Stimulated activated naive B cell treated with anti-CD40 and anti-IgM and Interleukin-4, amounts not matched to agents 10 μg/mL and 1 μg/mL and 100 μg/mL, for 72 hours (primary cell): ENCODE measurements around the gene RXRA.

Experiments used
- ATAC-seq, 2 donors: fragments of 150-1000 bp; cut with Tn5 transposase; replicated peaks; 2 replicates each; pipeline ENCODE4 v1.10.0; 2021; ENCODE audit warnings: moderate library complexity in 1 of 2
- DNase-seq: peaks from one replicate; pipeline ENCODE4 v3.0.0; 2021
- H3K27ac Mint-ChIP-seq: one replicate; pipeline ENCODE4 v1.8.0; 2022; ENCODE audit warnings: mild to moderate bottlenecking, mixed read lengths
- H3K27me3 Mint-ChIP-seq, 2 donors: one replicate each; pipeline ENCODE4 v1.8.0; 2022; ENCODE audit warnings: mixed read lengths in 2 of 2
- H3K36me3 Mint-ChIP-seq, 2 donors: one replicate each; pipeline ENCODE4 v1.8.0; 2022; ENCODE audit warnings: mixed read lengths in 2 of 2, mild to moderate bottlenecking in 1 of 2
- H3K4me1 Mint-ChIP-seq, 2 donors: one replicate each; pipeline ENCODE4 v1.8.0; 2022; ENCODE audit warnings: mixed read lengths in 2 of 2, mild to moderate bottlenecking in 1 of 2
- H3K4me3 Mint-ChIP-seq, 2 donors: one replicate each; pipeline ENCODE4 v1.8.0; 2022; ENCODE audit warnings: mild to moderate bottlenecking in 2 of 2, mixed read lengths in 2 of 2, moderate library complexity in 1 of 2
- H3K9me3 Mint-ChIP-seq, 2 donors: one replicate each; pipeline ENCODE4 v1.8.0; 2022; ENCODE audit warnings: mixed read lengths in 2 of 2, mild to moderate bottlenecking in 1 of 2

RXRA gene

DNA sequence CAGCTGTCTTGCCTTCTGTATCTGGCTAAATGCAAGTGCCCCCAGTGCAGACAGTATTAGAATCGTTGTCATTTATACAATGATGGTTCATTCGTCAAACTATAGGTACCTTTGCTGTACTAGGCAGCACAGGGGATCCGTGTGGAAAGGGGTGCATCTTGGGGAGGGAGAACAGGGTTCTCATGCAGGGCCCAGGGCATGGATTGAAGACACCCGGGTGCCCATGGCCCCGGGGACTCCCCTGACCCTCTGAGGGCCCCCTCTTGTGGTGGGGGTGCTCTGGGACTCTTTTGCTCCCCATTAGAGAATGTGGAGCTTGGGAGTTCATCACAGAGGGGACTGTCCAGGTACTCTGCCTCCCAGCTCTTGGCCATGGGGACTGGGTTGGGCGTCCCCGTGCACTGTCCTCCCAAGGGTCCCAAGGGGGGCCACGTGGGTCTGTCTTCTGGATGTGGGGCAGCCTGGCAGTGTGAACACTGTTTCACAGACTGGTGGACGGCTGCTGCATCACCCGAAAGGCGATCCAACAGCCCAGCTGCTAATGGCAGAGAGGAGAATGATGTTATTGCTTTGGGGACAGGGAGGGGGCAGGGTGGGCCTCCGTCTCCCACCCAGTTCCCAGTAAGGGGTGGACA, 36.9 kb upstream of the RXRA start:
- DNase-seq (no peak), ATAC-seq (no peak)
- no peak overlapping the region for H3K4me3 Mint-ChIP-seq
- no peaks in the 10 kb centered on the region for H3K36me3 Mint-ChIP-seq
- H3K9me3 Mint-ChIP-seq = no peaks in the 10 kb centered on the region
- H3K4me1 Mint-ChIP-seq = peaks cover 18 to 39% of the 10 kb centered on the region in 2 donors
- H3K27me3 Mint-ChIP-seq = peaks cover 34 to 53% of the 10 kb centered on the region in 2 donors
- H3K27ac Mint-ChIP-seq = no peak overlapping the region

GRCh38 chr9:134290603-134291451, 35.4 kb upstream of the RXRA start:
- no peak for DNase-seq
- H3K27ac Mint-ChIP-seq = no peak overlapping the region
- H3K4me1 Mint-ChIP-seq = peaks cover 18 to 40% of the 10 kb centered on the region in 2 donors
- no peak overlapping the region for H3K4me3 Mint-ChIP-seq
- no peaks in the 10 kb centered on the region for H3K9me3 Mint-ChIP-seq
- no peaks in the 10 kb centered on the region for H3K36me3 Mint-ChIP-seq
- H3K27me3 Mint-ChIP-seq = peaks cover 27 to 42% of the 10 kb centered on the region in 2 donors
- no peak for ATAC-seq

DNA sequence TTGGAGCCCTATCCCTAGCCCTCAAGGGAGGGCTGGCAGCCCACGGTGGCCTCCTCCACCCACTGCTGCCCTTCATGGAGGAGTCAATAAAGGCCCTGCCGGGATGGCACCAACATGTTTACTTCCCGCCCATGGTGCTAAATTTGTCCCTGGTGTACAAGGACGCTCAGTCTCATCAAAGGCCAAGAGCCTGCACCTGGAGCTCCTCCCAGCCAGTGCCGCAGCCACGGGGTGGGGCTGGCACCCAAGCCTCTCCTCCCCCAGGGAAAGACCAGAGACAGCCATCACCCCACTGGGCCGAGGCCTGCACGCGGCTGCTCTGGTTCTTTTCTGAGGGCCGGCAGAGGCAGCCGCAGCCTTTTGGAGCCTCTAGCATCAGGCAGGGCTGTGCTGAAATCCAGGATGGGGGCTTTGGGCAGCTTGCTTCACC, 34.8 kb upstream of the RXRA start:
- H3K4me3 Mint-ChIP-seq = no peak overlapping the region
- H3K9me3 Mint-ChIP-seq = no peaks in the 10 kb centered on the region
- peaks cover 26 to 42% of the 10 kb centered on the region in 2 donors for H3K27me3 Mint-ChIP-seq
- no peaks in the 10 kb centered on the region for H3K36me3 Mint-ChIP-seq
- ATAC-seq (no peak), DNase-seq (no peak)
- no peak overlapping the region for H3K27ac Mint-ChIP-seq
- peaks cover 16 to 35% of the 10 kb centered on the region in 2 donors for H3K4me1 Mint-ChIP-seq

DNA sequence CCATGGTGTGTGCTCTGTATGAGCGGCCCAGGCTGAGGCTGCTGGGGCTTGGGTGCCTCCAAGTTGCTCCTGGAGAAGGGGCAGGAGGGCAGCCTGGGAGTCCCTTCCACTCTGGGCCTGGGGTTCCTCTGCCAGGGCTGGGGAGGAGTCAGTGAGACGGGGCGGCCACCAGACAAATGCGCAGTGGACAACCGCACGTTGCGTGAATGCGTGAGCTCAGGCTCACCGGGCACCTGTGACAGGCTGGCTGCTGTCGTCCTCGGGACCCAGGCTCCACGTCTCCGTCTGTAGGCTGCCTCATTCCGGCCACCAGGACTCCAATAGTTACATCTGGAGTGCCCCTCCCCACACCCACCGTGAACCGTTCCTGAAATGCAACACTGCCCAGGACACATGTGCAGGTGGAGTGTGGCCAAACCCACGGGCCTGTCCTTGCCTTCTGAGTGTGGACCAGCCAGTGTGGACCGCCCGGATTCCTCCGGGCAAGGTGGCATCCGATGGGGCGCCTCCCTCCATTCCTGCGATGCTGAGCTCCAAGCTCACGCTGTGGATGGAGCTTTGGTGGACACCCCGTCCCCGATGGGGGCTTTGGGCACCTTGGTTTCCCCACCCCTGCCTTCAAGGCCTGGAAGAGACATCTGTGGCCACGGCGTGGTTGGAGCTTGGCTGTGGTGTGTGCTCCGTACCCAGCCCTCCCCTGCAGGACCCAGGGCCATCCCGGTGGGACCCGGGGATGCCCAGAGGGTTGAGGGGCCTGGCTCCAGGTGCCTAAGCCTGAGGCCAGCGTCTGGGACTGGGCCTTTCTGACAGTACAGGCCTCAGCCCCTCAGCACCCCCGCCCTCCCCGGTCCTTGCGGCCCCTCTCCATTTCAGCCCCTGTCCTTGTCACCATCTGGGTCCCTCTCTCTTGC, 34.0 kb upstream of the RXRA start:
- Mint-ChIP-seq H3K9me3 (no peaks in the 10 kb centered on the region), H3K27me3 (peaks cover 19 to 38% of the 10 kb centered on the region in 2 donors), H3K36me3 (no peaks in the 10 kb centered on the region), H3K4me1 (peaks cover 10 to 28% of the 10 kb centered on the region in 2 donors), H3K4me3 (no peak overlapping the region), H3K27ac (no peak overlapping the region)
- ATAC-seq = no peak
- no peak for DNase-seq

GRCh38 chr9:134293031-134293521, 33.2 kb upstream of the RXRA start:
- Mint-ChIP-seq H3K27ac (peak overlapping the region; percentile 59), H3K4me3 (peak overlapping the region; percentile 34 to 68), H3K36me3 (no peaks in the 10 kb centered on the region), H3K9me3 (no peaks in the 10 kb centered on the region), H3K27me3 (peaks cover 13 to 33% of the 10 kb centered on the region in 2 donors), H3K4me1 (peaks cover 10 to 21% of the 10 kb centered on the region in 2 donors)
- ATAC-seq (peak in 1 of 2 donors; percentile 6), DNase-seq (no peak)

- H3K27ac Mint-ChIP-seq = peak overlapping the region; percentile 56
- DNase-seq (no peak), ATAC-seq (peak; percentile 75 to 83)
- no peaks in the 10 kb centered on the region for H3K36me3 Mint-ChIP-seq
- H3K9me3 Mint-ChIP-seq = no peaks in the 10 kb centered on the region
- H3K27me3 Mint-ChIP-seq = peaks cover 12 to 36% of the 10 kb centered on the region in 2 donors
- H3K4me1 Mint-ChIP-seq = peaks cover 10 to 19% of the 10 kb centered on the region in 2 donors
- peak overlapping the region; percentile 68 to 79 for H3K4me3 Mint-ChIP-seq
These were observed 32.6 kb upstream of the RXRA start for GRCh38 chr9:134293611-134294152.

DNA sequence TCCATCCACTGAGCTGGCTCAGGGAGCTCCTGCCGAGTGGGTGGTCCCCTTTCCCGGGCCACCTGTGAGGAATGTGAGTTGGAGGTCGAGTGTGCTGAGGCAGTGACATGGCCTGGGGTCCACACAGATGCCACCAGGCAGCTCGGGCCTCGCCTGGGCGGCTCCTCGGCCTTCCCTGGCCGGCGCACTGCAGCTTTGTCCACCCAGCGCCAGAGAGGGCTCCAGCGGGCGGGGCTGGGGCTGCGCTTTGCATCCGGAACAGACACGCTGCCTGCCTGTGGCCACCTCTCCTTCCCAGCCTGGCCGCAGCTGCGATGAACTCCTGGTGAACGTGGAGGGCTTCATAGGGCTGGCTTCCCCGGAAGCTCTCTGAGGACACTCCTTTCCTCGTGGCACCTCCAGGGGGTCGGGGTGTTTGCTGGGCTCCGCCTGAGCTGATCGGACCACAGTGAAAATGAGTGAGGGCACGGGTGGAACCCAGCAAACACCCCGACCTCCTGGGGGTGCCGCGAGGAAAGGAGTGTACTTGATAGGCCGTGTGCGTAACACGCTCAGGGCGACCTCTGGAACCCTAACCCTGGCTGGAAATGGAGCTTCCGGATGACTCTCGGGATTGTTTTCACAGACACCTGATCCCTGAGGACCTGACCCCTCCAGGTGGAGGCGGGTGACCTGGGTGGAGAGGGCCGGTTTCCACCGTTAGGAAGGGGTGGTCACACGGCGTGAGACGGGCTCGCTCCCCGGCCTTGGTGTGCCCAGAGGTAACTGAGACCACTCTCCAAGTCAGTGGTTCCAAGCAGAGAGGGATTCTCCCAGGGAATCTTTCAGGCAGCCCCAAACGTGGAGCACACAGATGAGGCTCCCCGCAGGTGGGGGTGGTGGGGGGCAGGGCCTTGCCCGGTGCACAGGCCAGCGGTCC, 31.8 kb upstream of the RXRA start:
- H3K36me3 Mint-ChIP-seq = no peaks in the 10 kb centered on the region
- ATAC-seq (peak; percentile 14 to 24), DNase-seq (no peak)
- H3K4me3 Mint-ChIP-seq = peak overlapping the region; percentile 68 to 79
- peaks cover 10 to 19% of the 10 kb centered on the region in 2 donors for H3K4me1 Mint-ChIP-seq
- no peaks in the 10 kb centered on the region for H3K9me3 Mint-ChIP-seq
- peaks cover 9 to 42% of the 10 kb centered on the region in 2 donors for H3K27me3 Mint-ChIP-seq
- H3K27ac Mint-ChIP-seq = peak overlapping the region; percentile 56

GRCh38 chr9:134295101-134295745, 31.0 kb upstream of the RXRA start:
- no peaks in the 10 kb centered on the region for H3K9me3 Mint-ChIP-seq
- no peaks in the 10 kb centered on the region for H3K36me3 Mint-ChIP-seq
- no peak for ATAC-seq
- DNase-seq = no peak
- no peak overlapping the region for H3K27ac Mint-ChIP-seq
- H3K4me1 Mint-ChIP-seq = peaks cover 10 to 19% of the 10 kb centered on the region in 2 donors
- H3K4me3 Mint-ChIP-seq = no peak overlapping the region
- peaks cover 6 to 39% of the 10 kb centered on the region in 2 donors for H3K27me3 Mint-ChIP-seq

- no peaks in the 10 kb centered on the region for H3K9me3 Mint-ChIP-seq
- peaks cover 12 to 45% of the 10 kb centered on the region in 2 donors for H3K27me3 Mint-ChIP-seq
- H3K4me1 Mint-ChIP-seq = peaks cover 10 to 22% of the 10 kb centered on the region in 2 donors
- DNase-seq (no peak), ATAC-seq (no peak)
- no peak overlapping the region for H3K4me3 Mint-ChIP-seq
- H3K36me3 Mint-ChIP-seq = no peaks in the 10 kb centered on the region
- no peak overlapping the region for H3K27ac Mint-ChIP-seq
These were observed 30.5 kb upstream of the RXRA start for GRCh38 chr9:134295746-134296250.

- peaks cover 10 to 26% of the 10 kb centered on the region in 2 donors for H3K4me1 Mint-ChIP-seq
- H3K27me3 Mint-ChIP-seq = peaks cover 12 to 47% of the 10 kb centered on the region in 2 donors
- no peak for ATAC-seq
- no peaks in the 10 kb centered on the region for H3K9me3 Mint-ChIP-seq
- H3K4me3 Mint-ChIP-seq = no peak overlapping the region
- H3K27ac Mint-ChIP-seq = no peak overlapping the region
- no peaks in the 10 kb centered on the region for H3K36me3 Mint-ChIP-seq
- DNase-seq = no peak
These were observed 29.8 kb upstream of the RXRA start for GRCh38 chr9:134296301-134297082.

DNA sequence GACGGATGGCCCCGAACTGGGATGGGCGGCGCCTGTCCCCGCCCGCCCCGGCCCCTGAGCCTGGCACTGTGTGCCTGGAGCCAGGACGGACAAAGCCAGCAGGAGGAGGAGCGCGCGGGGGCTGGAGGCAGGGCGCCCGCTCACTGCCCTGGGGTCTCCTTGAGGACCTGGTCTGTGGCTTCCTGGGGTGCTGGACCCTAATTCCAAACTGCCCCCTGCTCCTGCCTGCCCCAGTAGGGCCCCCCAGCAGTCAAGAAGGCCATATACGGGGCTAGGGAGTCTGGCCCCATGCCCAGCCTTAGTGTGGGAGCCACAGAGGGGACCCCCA, 29.2 kb upstream of the RXRA start:
- H3K4me1 Mint-ChIP-seq = peaks cover 13 to 31% of the 10 kb centered on the region in 2 donors
- no peak overlapping the region for H3K4me3 Mint-ChIP-seq
- ATAC-seq (no peak), DNase-seq (no peak)
- H3K9me3 Mint-ChIP-seq = no peaks in the 10 kb centered on the region
- peaks cover 12 to 47% of the 10 kb centered on the region in 2 donors for H3K27me3 Mint-ChIP-seq
- no peaks in the 10 kb centered on the region for H3K36me3 Mint-ChIP-seq
- no peak overlapping the region for H3K27ac Mint-ChIP-seq

DNA sequence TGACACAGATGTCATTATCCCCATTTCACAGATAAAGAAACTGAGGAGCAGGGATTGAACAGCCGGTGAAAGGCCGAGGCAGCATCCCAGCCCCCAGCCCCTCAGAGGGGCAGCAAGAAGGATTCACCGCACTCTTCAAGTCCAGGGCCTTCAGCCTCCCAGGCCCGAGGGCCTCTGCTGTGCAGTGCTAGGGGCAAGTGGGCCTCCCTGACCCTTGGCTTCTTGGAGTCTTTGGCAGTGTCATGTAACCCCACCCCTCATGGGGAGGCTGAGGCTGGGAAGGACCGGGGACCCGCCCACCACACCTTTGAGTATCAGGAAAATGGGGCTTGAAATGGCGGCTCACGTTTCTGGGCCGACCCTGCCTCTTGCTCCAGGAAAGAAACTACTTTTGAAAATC, 28.7 kb upstream of the RXRA start:
- ATAC-seq (no peak), DNase-seq (no peak)
- no peaks in the 10 kb centered on the region for H3K36me3 Mint-ChIP-seq
- H3K27ac Mint-ChIP-seq = no peak overlapping the region
- H3K4me1 Mint-ChIP-seq = peaks cover 13 to 30% of the 10 kb centered on the region in 2 donors
- peaks cover 12 to 47% of the 10 kb centered on the region in 2 donors for H3K27me3 Mint-ChIP-seq
- H3K9me3 Mint-ChIP-seq = no peaks in the 10 kb centered on the region
- no peak overlapping the region for H3K4me3 Mint-ChIP-seq
